Measurements from ENCODE around the gene FBN2.
"Not testable (repeated sequence)": the region's sequence is repeated elsewhere in the genome, so short reads cannot be mapped to it uniquely, and the experiment has no call there.

Gene FBN2

GRCh38 chr5:128453121-128453520 is 84.9 kb downstream of the FBN2 start:
- Histone ChIP-seq H3K4me2 (peak overlapping the region in 9 of 11 experiments; percentile 24 to 71 (median 56); a peak in 16 of 22 replicates), H3K9me3 (replicated peaks in 1 of 11) (peaks cover 3 to 26% (median 15%) of the 10 kb centered on the region in 11 experiments), H3K27ac (0 out of 22 replicates have a peak overlapping the region, but pooled peaks of 2 of the 11 experiments have one; percentile 8 to 32), H3K4me3 (no peak overlapping the region), H3K27me3 (no peaks in the 10 kb centered on the region), H3K4me1 (peaks cover 0 to 33% (median 26%) of the 10 kb centered on the region in 10 experiments; a peak in 17 of 20 replicates), H3K9ac (no peak overlapping the region), H4K20me1 (no peaks in the 10 kb centered on the region), H3K36me3 (no peaks in the 10 kb centered on the region)
- TF ChIP-seq Cebpa-rat (IDR thresholded peaks at IDR 0.05) = no peak

- not testable (repeated sequence) for H3K4me2 ChIP-seq, H3K27me3 ChIP-seq, H4K20me1 ChIP-seq, H3K36me3 ChIP-seq, H3K27ac ChIP-seq, H3K9ac ChIP-seq, H3K4me1 ChIP-seq, H3K4me3 ChIP-seq
- H3K9me3 ChIP-seq (replicated peaks in 1 of 11) = peaks cover 19 to 47% (median 36%) of the 10 kb centered on the region in 11 experiments
Observed at GRCh38 chr5:128447224-128447623, 90.8 kb downstream of the FBN2 start.

DNA sequence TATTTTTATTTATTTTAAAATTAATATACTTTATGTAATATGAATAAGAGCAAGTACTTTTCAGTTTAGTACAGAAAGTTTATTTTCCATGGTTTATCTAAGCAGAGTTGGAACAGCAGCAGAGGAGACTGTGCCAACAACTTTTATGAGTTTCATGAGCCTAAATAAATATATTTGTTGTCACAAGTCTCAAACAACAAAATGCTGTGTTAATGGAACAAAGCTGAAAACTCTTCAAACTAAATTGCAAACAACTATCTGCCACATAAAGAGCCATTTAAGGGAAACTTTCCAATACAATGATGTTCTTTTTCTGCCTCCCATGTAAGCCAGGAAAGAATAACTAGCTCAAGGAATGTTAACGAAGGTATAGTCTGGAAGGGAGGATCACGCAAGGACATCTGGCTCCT is 96.1 kb downstream of the FBN2 start:
- H3K9ac ChIP-seq = no peak overlapping the region
- H3K4me2 ChIP-seq = no peak overlapping the region
- no peak overlapping the region for H3K27ac ChIP-seq
- no peaks in the 10 kb centered on the region for H3K4me1 ChIP-seq
- peaks cover 4 to 15% (median 9%) of the 10 kb centered on the region in 11 experiments; a peak in 21 of 22 replicates for H3K9me3 ChIP-seq (replicated peaks in 1 of 11)
- no peak overlapping the region for H3K4me3 ChIP-seq
- no peaks in the 10 kb centered on the region for H3K36me3 ChIP-seq
- H3K27me3 ChIP-seq = no peaks in the 10 kb centered on the region
- no peak for TF ChIP-seq Cebpa-rat (IDR thresholded peaks at IDR 0.05)
- no peaks in the 10 kb centered on the region for H4K20me1 ChIP-seq

DNA sequence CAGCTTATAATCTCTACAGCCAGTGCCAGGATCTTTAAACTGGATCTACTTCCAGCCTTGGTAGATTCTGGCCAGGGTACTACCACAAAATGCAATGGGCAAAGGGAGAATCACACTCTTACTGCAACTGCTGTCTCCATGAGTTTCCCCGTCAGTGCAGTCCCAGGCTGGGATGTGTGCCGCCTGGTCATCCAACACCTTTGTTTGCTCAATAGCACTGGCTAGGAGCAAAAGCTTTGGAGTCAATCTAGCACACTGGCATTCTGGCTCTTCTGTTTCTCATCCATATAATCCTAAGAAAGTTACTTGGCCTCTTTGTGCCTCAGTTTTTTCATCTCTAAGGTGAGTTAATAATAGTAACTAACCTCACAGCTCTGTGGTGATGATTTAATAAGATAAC is 96.9 kb downstream of the FBN2 start:
- H3K27me3 ChIP-seq = no peaks in the 10 kb centered on the region
- no peaks in the 10 kb centered on the region for H3K4me1 ChIP-seq
- peaks cover 0 to 7% (median 1%) of the 10 kb centered on the region in 11 experiments; a peak in 9 of 22 replicates for H3K9me3 ChIP-seq (replicated peaks in 1 of 11)
- no peak overlapping the region for H3K4me3 ChIP-seq
- H4K20me1 ChIP-seq = no peaks in the 10 kb centered on the region
- TF ChIP-seq Cebpa-rat (IDR thresholded peaks at IDR 0.05) = no peak
- H3K9ac ChIP-seq = no peak overlapping the region
- no peak overlapping the region for H3K27ac ChIP-seq
- H3K4me2 ChIP-seq = no peak overlapping the region
- no peaks in the 10 kb centered on the region for H3K36me3 ChIP-seq

- no peak for TF ChIP-seq Cebpa-rat (IDR thresholded peaks at IDR 0.05)
- peaks cover 0 to 23% (median 5%) of the 10 kb centered on the region in 10 experiments; a peak in 9 of 20 replicates for H3K4me1 ChIP-seq
- H3K4me2 ChIP-seq = no peak overlapping the region
- H3K27ac ChIP-seq = no peak overlapping the region
- no peaks in the 10 kb centered on the region for H3K27me3 ChIP-seq
- no peaks in the 10 kb centered on the region for H3K36me3 ChIP-seq
- H3K9ac ChIP-seq = no peak overlapping the region
- H4K20me1 ChIP-seq = no peaks in the 10 kb centered on the region
- H3K9me3 ChIP-seq (replicated peaks in 1 of 11) = no peaks in the 10 kb centered on the region
- no peak overlapping the region for H3K4me3 ChIP-seq
Observed at GRCh38 chr5:128436749-128437188, 101.3 kb downstream of the FBN2 start.

DNA sequence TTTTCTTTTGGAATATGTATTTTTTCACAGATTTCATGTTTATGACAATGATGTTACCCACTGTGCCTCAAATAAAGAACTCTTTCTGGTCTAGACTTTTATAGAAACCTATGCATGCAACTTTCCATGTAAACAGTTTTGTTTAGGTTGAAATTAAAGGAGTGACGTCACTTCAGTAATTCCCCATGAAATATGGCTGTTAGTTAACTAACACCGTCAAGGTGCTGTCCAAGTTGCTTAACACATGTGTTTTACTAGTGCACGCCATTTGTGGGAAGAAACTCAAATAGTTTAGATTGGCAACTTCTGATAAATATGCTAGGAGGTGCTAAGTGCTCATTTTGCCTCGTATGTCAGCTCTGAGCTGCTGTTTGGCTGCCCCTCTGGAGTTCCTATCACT is 102.2 kb downstream of the FBN2 start:
- Histone ChIP-seq H3K27ac (no peak overlapping the region), H3K9ac (no peak overlapping the region), H3K9me3 (replicated peaks in 1 of 11) (no peaks in the 10 kb centered on the region), H4K20me1 (no peaks in the 10 kb centered on the region), H3K4me2 (no peak overlapping the region), H3K36me3 (no peaks in the 10 kb centered on the region), H3K4me3 (no peak overlapping the region), H3K4me1 (peaks cover 0 to 23% (median 5%) of the 10 kb centered on the region in 10 experiments; a peak in 9 of 20 replicates), H3K27me3 (no peaks in the 10 kb centered on the region)
- no peak for TF ChIP-seq Cebpa-rat (IDR thresholded peaks at IDR 0.05)

DNA sequence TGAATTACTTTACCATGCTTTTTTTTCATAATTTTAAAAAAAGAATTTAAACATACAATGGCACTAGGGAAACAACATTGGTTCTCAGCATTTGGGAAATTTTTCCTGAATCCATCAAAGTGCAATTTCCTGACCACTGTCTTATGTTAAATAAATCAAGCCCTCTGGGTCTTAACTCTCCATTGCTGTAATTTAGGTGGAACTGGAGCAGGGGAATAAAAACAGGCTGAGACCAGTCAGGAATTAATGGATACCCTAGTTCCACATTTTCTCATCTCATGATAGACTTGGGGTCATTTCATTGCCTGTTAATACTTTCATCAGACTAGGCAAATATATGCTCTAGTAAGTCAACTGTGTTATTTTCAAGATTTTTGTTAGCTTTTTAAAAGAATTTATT is 103.1 kb downstream of the FBN2 start:
- no peak overlapping the region for H3K4me3 ChIP-seq
- H3K9me3 ChIP-seq (replicated peaks in 1 of 11) = no peaks in the 10 kb centered on the region
- peaks cover 0 to 23% (median 5%) of the 10 kb centered on the region in 10 experiments; a peak in 9 of 20 replicates for H3K4me1 ChIP-seq
- no peak overlapping the region for H3K27ac ChIP-seq
- no peaks in the 10 kb centered on the region for H4K20me1 ChIP-seq
- no peak overlapping the region for H3K4me2 ChIP-seq
- no peak overlapping the region for H3K9ac ChIP-seq
- H3K27me3 ChIP-seq = no peaks in the 10 kb centered on the region
- H3K36me3 ChIP-seq = no peaks in the 10 kb centered on the region
- no peak for TF ChIP-seq Cebpa-rat (IDR thresholded peaks at IDR 0.05)

GRCh38 chr5:128432913-128433440 is 105.1 kb downstream of the FBN2 start:
- Histone ChIP-seq H3K4me1 (peaks cover 0 to 23% (median 5%) of the 10 kb centered on the region in 10 experiments; a peak in 9 of 20 replicates), H3K4me2 (peak overlapping the region in 6 of 11 experiments; percentile 26 to 66 (median 52); a peak in 10 of 22 replicates), H3K27me3 (no peaks in the 10 kb centered on the region), H3K36me3 (no peaks in the 10 kb centered on the region), H3K9me3 (replicated peaks in 1 of 11) (no peaks in the 10 kb centered on the region), H3K27ac (peak overlapping the region in 4 of 11 experiments; percentile 35 to 70 (median 58); a peak in 8 of 22 replicates), H3K4me3 (no peak overlapping the region), H3K9ac (no peak overlapping the region), H4K20me1 (no peaks in the 10 kb centered on the region)
- TF ChIP-seq Cebpa-rat (IDR thresholded peaks at IDR 0.05) = no peak

DNA sequence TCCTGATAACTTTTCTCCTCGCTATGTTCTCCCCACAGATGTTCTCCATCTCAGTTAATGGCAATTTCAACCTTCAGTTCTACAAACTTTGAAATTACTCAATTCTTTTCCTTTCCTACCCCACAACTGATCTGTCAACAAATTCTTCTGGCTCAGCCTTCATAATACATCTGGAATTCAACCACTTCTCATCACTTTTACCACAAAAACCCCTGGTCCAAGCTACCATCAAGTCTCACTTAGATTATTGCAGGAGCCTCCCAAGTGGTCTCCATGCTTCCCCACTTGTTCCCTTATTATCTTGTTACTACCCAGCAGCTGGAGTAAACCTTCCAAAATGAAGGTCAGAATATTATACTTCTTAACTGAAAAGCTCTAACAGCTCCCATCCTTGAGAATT is 110.1 kb downstream of the FBN2 start:
- no peak overlapping the region for H3K27ac ChIP-seq
- peaks cover 0 to 8% (median 2%) of the 10 kb centered on the region in 10 experiments; a peak in 7 of 20 replicates for H3K4me1 ChIP-seq
- H3K4me2 ChIP-seq = no peak overlapping the region
- H3K9me3 ChIP-seq (replicated peaks in 1 of 11) = no peaks in the 10 kb centered on the region; a peak in 1 of 22 replicates
- H3K4me3 ChIP-seq = no peak overlapping the region
- H3K27me3 ChIP-seq = no peaks in the 10 kb centered on the region
- H3K36me3 ChIP-seq = no peaks in the 10 kb centered on the region
- no peak overlapping the region for H3K9ac ChIP-seq
- no peak for TF ChIP-seq Cebpa-rat (IDR thresholded peaks at IDR 0.05)
- no peaks in the 10 kb centered on the region for H4K20me1 ChIP-seq

GRCh38 chr5:128426090-128426534 is 111.9 kb downstream of the FBN2 start:
- no peak for TF ChIP-seq Cebpa-rat (IDR thresholded peaks at IDR 0.05)
- Histone ChIP-seq H3K27ac (no peak overlapping the region), H3K4me1 (no peaks in the 10 kb centered on the region), H3K36me3 (no peaks in the 10 kb centered on the region), H3K27me3 (no peaks in the 10 kb centered on the region), H3K4me3 (no peak overlapping the region), H3K9me3 (replicated peaks in 1 of 11) (no peaks in the 10 kb centered on the region; a peak in 1 of 22 replicates), H3K9ac (no peak overlapping the region), H4K20me1 (no peaks in the 10 kb centered on the region), H3K4me2 (no peak overlapping the region)

All from BLaER1 treated with 17β-estradiol and CSF1 and Interleukin-3, amounts not matched to agents 10 nM and 100 nM (cell line).